H1 (cell line): Measurements from ENCODE around the gene NRTN. TPM values are rescaled to one million over a fixed set of nuclear protein-coding genes. Genes with fewer than 3 reads are reported as not detected.

ENCODE experiments used
- CTCF ChIA-PET: fragments of 300-600 bp; sonication (Branson Sonifier 250); formaldehyde crosslinking; loops from one replicate; lab custom pipeline; 2021; ENCODE audit not compliant: partially characterized antibody; lab: Charles Lee
- POLR2A ChIA-PET: fragments of 300-600 bp; sonication (Branson Sonifier 250); formaldehyde crosslinking; loops from one replicate; lab custom pipeline; 2021; ENCODE audit warnings: inconsistent platforms; ENCODE audit not compliant: partially characterized antibody; lab: Charles Lee
- DNase-seq, 2 experiments: peaks; one replicate each; pipeline versions ENCODE4 v3.0.0 to v3.0.0-alpha.2; 2010 to 2022; ENCODE audit warnings: low spot score in 2 of 2, low read depth in 1 of 2, mixed read lengths in 1 of 2
- FAIRE-seq: peaks from 2 replicates; lab custom pipeline; 2011; peaks lifted over from hg19 to GRCh38; lab: Jason Lieb, UNC
- H2AFZ ChIP-seq: 2 replicates; pipeline ENCODE4 v1.8.1; 2012; ENCODE audit warnings: low read length, inconsistent platforms
- H2AK5ac ChIP-seq: 2 replicates; pipeline ENCODE4 v1.6.1; 2013; ENCODE audit warnings: low read depth, low read length
- H2BK120ac ChIP-seq: replicated peaks from 2 replicates; pipeline ENCODE3; 2013; ENCODE audit warnings: low read depth, low read length, inconsistent platforms
- H2BK12ac ChIP-seq: 2 replicates; pipeline ENCODE4 v1.6.1; 2013; ENCODE audit warnings: low read depth, low read length
- H2BK15ac ChIP-seq: 2 replicates; pipeline ENCODE4 v1.6.1; 2013; ENCODE audit warnings: low read length
- H2BK20ac ChIP-seq: 2 replicates; pipeline ENCODE4 v1.6.1; 2013; ENCODE audit warnings: low read length
- H2BK5ac ChIP-seq: 2 replicates; pipeline ENCODE4 v1.6.1; 2013; ENCODE audit warnings: low read depth, low read length
- H3K14ac ChIP-seq: 2 replicates; pipeline ENCODE4 v1.6.1; 2013; ENCODE audit warnings: inconsistent platforms; ENCODE audit not compliant: insufficient read length
- H3K18ac ChIP-seq: 2 replicates; pipeline ENCODE4 v1.6.1; 2013; ENCODE audit warnings: low read length; ENCODE audit errors: extremely low read depth
- H3K23ac ChIP-seq: 2 replicates; pipeline ENCODE4 v1.6.1; 2013; ENCODE audit warnings: inconsistent platforms; ENCODE audit not compliant: insufficient read length
- H3K23me2 ChIP-seq: 2 replicates; pipeline ENCODE4 v1.6.1; 2013; ENCODE audit warnings: low read depth, low read length
- H3K27ac ChIP-seq: 2 replicates; pipeline ENCODE4 v1.6.1; 2011; ENCODE audit warnings: low read depth, low read length, inconsistent platforms
- H3K27me3 ChIP-seq, 4 experiments: replicated peaks in 1 of 4; 1 replicate in 1 of 4; 2 replicates in 3 of 4; pipeline versions ENCODE4 v1.6.1 to v1.8.1; 2011 to 2013; ENCODE audit warnings: low read length in 3 of 4, mild to moderate bottlenecking in 3 of 4, inconsistent platforms in 2 of 4, mixed read lengths in 2 of 4, moderate library complexity in 1 of 4; ENCODE audit not compliant: control insufficient read depth in 3 of 4, insufficient read depth in 3 of 4; ENCODE audit errors: extremely low read depth in 1 of 4
- H3K36me3 ChIP-seq, 4 experiments: 2 replicates each; pipeline versions ENCODE4 v1.6.1 to v1.8.1; 2011 to 2013; ENCODE audit warnings: mild to moderate bottlenecking in 4 of 4, low read length in 3 of 4, moderate library complexity in 2 of 4, control low read depth in 1 of 4, inconsistent platforms in 1 of 4; ENCODE audit not compliant: insufficient read depth in 4 of 4, control insufficient read depth in 2 of 4
- H3K4ac ChIP-seq: replicated peaks from 2 replicates; pipeline ENCODE3; 2013; ENCODE audit warnings: low read length, low read depth, mixed read lengths, inconsistent platforms; ENCODE audit not compliant: insufficient read length
- H3K4me1 ChIP-seq, 4 experiments: replicated peaks in 1 of 4; 1 replicate in 1 of 4; 2 replicates in 3 of 4; pipeline versions ENCODE4 v1.6.1 to v1.8.1; 2011 to 2013; ENCODE audit warnings: low read length in 3 of 4, inconsistent platforms in 2 of 4, mixed read lengths in 1 of 4; ENCODE audit not compliant: insufficient read depth in 4 of 4, control insufficient read depth in 3 of 4
- H3K4me2 ChIP-seq, 2 experiments: 2 replicates each; pipeline versions ENCODE4 v1.6.1 to v1.8.1; 2011 to 2013; ENCODE audit warnings: low read depth in 2 of 2, low read length in 2 of 2, control low read depth in 1 of 2, inconsistent platforms in 1 of 2, mild to moderate bottlenecking in 1 of 2; ENCODE audit not compliant: insufficient read depth in 1 of 2
- H3K4me3 ChIP-seq, 4 experiments: fragments of 200-600, 300-600 bp in 1 of 4; sonication (generic), shearing (Covaris generic), sonication (Bioruptor Twin) in 1 of 4; 2 replicates each; pipeline versions ENCODE4 v1.5.1 to v1.8.1; 2011 to 2016; ENCODE audit warnings: low read length in 4 of 4, low read depth in 3 of 4, control low read depth in 2 of 4, inconsistent platforms in 2 of 4, mild to moderate bottlenecking in 2 of 4, mixed read lengths in 1 of 4, moderate library complexity in 1 of 4; ENCODE audit not compliant: insufficient read depth in 2 of 4; ENCODE audit errors: extremely low read depth in 1 of 4
- H3K56ac ChIP-seq: replicated peaks from 2 replicates; pipeline ENCODE3; 2013; ENCODE audit warnings: low read depth, mild to moderate bottlenecking, mixed read lengths, low read length, inconsistent platforms; ENCODE audit not compliant: insufficient read length
- H3K79me1 ChIP-seq: 2 replicates; pipeline ENCODE4 v1.6.1; 2013; ENCODE audit warnings: low read depth, low read length, control low read depth
- H3K79me2 ChIP-seq, 2 experiments: 2 replicates each; pipeline versions ENCODE4 v1.6.1 to v1.8.1; 2012 to 2013; ENCODE audit warnings: low read length in 2 of 2, mild to moderate bottlenecking in 2 of 2, inconsistent platforms in 1 of 2; ENCODE audit not compliant: insufficient read depth in 2 of 2, control insufficient read depth in 1 of 2
- H3K9ac ChIP-seq, 4 experiments: replicated peaks in 1 of 4; 1 replicate in 1 of 4; 2 replicates in 3 of 4; pipeline versions ENCODE4 v1.6.1 to v1.8.1; 2011 to 2013; ENCODE audit warnings: low read depth in 3 of 4, low read length in 3 of 4, control low read depth in 2 of 4, mild to moderate bottlenecking in 2 of 4, moderate library complexity in 2 of 4, inconsistent platforms in 1 of 4; ENCODE audit errors: extremely low read depth in 1 of 4
- H3K9me3 ChIP-seq, 2 experiments: 2 replicates each; pipeline versions ENCODE4 v1.6.1 to v1.8.1; 2012 to 2013; ENCODE audit warnings: mild to moderate bottlenecking in 2 of 2, moderate library complexity in 2 of 2, control low read depth in 1 of 2, inconsistent platforms in 1 of 2, low read depth in 1 of 2, low read length in 1 of 2, mixed read lengths in 1 of 2; ENCODE audit not compliant: insufficient read depth in 2 of 2
- H4K20me1 ChIP-seq, 2 experiments: replicated peaks in 1 of 2; 2 replicates each; pipeline versions ENCODE3 to v1.8.1; 2011 to 2013; ENCODE audit warnings: inconsistent platforms in 2 of 2, low read length in 2 of 2, mild to moderate bottlenecking in 1 of 2; ENCODE audit not compliant: insufficient read depth in 2 of 2, control insufficient read depth in 1 of 2
- H4K5ac ChIP-seq: 2 replicates; pipeline ENCODE4 v1.6.1; 2013; ENCODE audit warnings: low read length, low read depth, mixed read lengths, inconsistent platforms; ENCODE audit not compliant: insufficient read length
- H4K8ac ChIP-seq: 2 replicates; pipeline ENCODE4 v1.8.0; 2013; ENCODE audit warnings: mild to moderate bottlenecking, moderate library complexity, low read length, inconsistent platforms; ENCODE audit not compliant: insufficient read depth; ENCODE audit errors: extremely low read depth
- H4K91ac ChIP-seq: replicated peaks from 2 replicates; pipeline ENCODE3; 2013; ENCODE audit warnings: low read length, mixed read lengths, inconsistent platforms; ENCODE audit not compliant: insufficient read length
- POLR2AphosphoS5 ChIP-seq: IDR thresholded peaks from 2 replicates; pipeline ENCODE4 v1.6.1; 2011; ENCODE audit warnings: low read depth, low read length
- TAF7 ChIP-seq: optimal IDR thresholded peaks from 2 replicates; pipeline ENCODE3; 2011; ENCODE audit warnings: low read depth, mild to moderate bottlenecking, inconsistent platforms, low read length, moderate library complexity, borderline replicate concordance
- WGBS, 2 experiments: shearing (Covaris generic) in 1 of 2; methylation state at CpG; one replicate each; pipeline versions ENCODE4 v1.1.6 to v1.1.7; 2013 to 2015; ENCODE audit warnings: low lambda C conversion rate in 2 of 2, mixed read lengths in 2 of 2, inconsistent platforms in 1 of 2, low coverage in 1 of 2, missing lambda C conversion rate in 1 of 2; ENCODE audit not compliant: insufficient replicate concordance in 2 of 2, insufficient coverage in 1 of 2, insufficient read length in 1 of 2; ENCODE audit errors: extremely low coverage in 1 of 2, missing lambda C conversion rate in 1 of 2; 5-methylcytosine and 5-hydroxymethylcytosine counted together
- polyA plus RNA-seq, 7 experiments: library from polyadenylated mRNA; depleted of rRNA in 3 of 7; stranded (reverse) in 5 of 7; unstranded in 2 of 7; fragments of >200 nt in 5 of 7; fragments of 200-250 nt in 2 of 7; gene quantifications; 1 replicate in 5 of 7; 2 replicates in 1 of 7; 4 replicates in 1 of 7; pipeline versions ENCODE4 v1.2.1 to v1.2.3, GENCODE V29; 2011 to 2013; ENCODE audit warnings: missing spikeins in 2 of 7, mixed read lengths in 2 of 7
- total RNA-seq: library from RNA; stranded (reverse); fragmentation: NEBNext Ultra II Directional; extraction: Animal tissue kit (Norgen Biotek cat#: 25700); gene quantifications from 2 replicates; pipeline ENCODE4 v1.2.1, GENCODE V29; 2021

Gene NRTN
- total and polyA plus RNA-seq, 2 of the 8 experiments (the other 6 are each of a cell fraction or from before 2014, with no cell fraction given) = 3.9 to 5.3 TPM

DNA sequence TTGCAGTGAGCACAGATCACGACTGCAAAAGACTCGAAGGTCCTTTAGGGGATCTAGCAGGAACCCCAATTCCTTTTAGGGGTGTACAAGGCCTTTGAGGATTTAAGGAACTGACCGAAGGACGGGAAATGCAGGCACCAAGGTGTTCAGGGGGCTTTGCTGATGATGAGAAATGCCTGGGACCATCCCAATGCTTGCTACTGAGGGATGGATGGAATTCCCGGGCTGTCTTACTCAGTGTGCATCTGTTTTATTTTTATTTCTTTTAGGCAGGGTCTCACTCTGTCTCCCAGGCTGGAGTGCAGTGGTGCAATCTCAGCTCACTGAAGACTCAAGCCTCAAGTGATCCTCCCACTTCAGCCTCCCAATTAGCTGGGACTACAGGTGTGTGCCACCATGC lies 31.6 kb upstream of the NRTN start:
- no peak overlapping the region; the same call in 1 of the 2 replicates for H2BK20ac ChIP-seq
- H4K5ac ChIP-seq = no peak overlapping the region
- H3K27ac ChIP-seq = no peak overlapping the region
- H3K4me1 ChIP-seq = no peaks in the 10 kb centered on the region
- ChIA-PET POLR2A (interaction anchor here (1.3 to 5.4 kb wide), 7 partner anchors 10 to 130 kb away, joined by 3 to 24 read pairs (median 8); partner anchors contain the start of genes CATSPERD, DUS3L, LONP1 and NDUFA11), CTCF (interaction anchor here (0.6 to 4.7 kb wide), 7 partner anchors 10 to 376 kb away, joined by 3 to 19 read pairs (median 8); partner anchors contain the start of genes DUS3L and NRTN)
- no peak overlapping the region for H2BK5ac ChIP-seq
- H2BK12ac ChIP-seq = peak overlapping the region; percentile 44; the same call in 1 of the 2 replicates
- no peaks in the 10 kb centered on the region; a peak in 1 of 4 replicates for H3K9me3 ChIP-seq
- no peak overlapping the region for H3K56ac ChIP-seq
- H3K18ac ChIP-seq = peak overlapping the region; percentile 6; the same call in 1 of the 2 replicates
- WGBS, 2 experiments = 85% methylated on average over 5 of the region's 5 CpGs; no CpG with 5 or more reads in 1 of the 2 experiments
- H2BK120ac ChIP-seq = no peak overlapping the region
- no peaks in the 10 kb centered on the region for H3K36me3 ChIP-seq
- H4K20me1 ChIP-seq = peaks cover 0 to 1% of the 10 kb centered on the region in 2 experiments
- no peak overlapping the region for H3K9ac ChIP-seq
- H2BK15ac ChIP-seq = no peak overlapping the region
- H3K4me2 ChIP-seq = no peak overlapping the region
- H4K8ac ChIP-seq = 0 out of 2 replicates have a peak overlapping the region, but pooled peaks have one; percentile 4
- DNase-seq (no peak), FAIRE-seq (no peak)
- no peak overlapping the region for H3K4me3 ChIP-seq
- no peak overlapping the region for H3K23ac ChIP-seq
- H3K79me1 ChIP-seq = no peaks in the 10 kb centered on the region
- H3K4ac ChIP-seq = no peak overlapping the region
- H2AFZ ChIP-seq = peak overlapping the region; percentile 73; the same call in 1 of the 2 replicates
- no peaks in the 10 kb centered on the region; a peak in 2 of 7 replicates for H3K27me3 ChIP-seq
- no peaks in the 10 kb centered on the region for H3K23me2 ChIP-seq
- H2AK5ac ChIP-seq = 0 out of 2 replicates have a peak overlapping the region, but pooled peaks have one; percentile 89
- H3K14ac ChIP-seq = no peak overlapping the region
- peak overlapping the region; percentile 4 for H4K91ac ChIP-seq
- H3K79me2 ChIP-seq = no peaks in the 10 kb centered on the region
- TF ChIP-seq POLR2AphosphoS5 = no peak
- no peak for TF ChIP-seq TAF7
